ENCODE measurements around the gene GALK2. TPM values are rescaled to one million over a fixed set of nuclear protein-coding genes. Genes with fewer than 3 reads are reported as not detected.
A peak's percentile ranks its signal among the peaks of the same experiment; 100 is the strongest.
"Not testable (repeated sequence)": the region's sequence is repeated elsewhere in the genome, so short reads cannot be mapped to it uniquely, and the experiment has no call there.

Gene GALK2
- total and polyA plus RNA-seq, 5 donors from 2014 or later, result 27.7 to 39.1 (median 29.7) TPM

GRCh38 chr15:49168016-49168415, 2.0 kb upstream of the GALK2 start:
- Histone ChIP-seq H3K36me3 (ENCODE audit: control insufficient read depth, insufficient read depth, low read length) (no peaks in the 10 kb centered on the region), H3K27ac (ENCODE audit: insufficient read depth, low read length, poor library complexity, severe bottlenecking) (no peak overlapping the region), H3K4me3 (ENCODE audit: low read depth, low read length) (no peak overlapping the region), H3K27me3 (ENCODE audit: control insufficient read depth, insufficient read depth, low read length) (no peaks in the 10 kb centered on the region), H3K4me1 (ENCODE audit: control insufficient read depth, insufficient read depth, low read length, poor library complexity, severe bottlenecking) (peaks cover 25% of the 10 kb centered on the region), H3K9me3 (ENCODE audit: control insufficient read depth in 2 of 2, low read length in 2 of 2) (no peaks in the 10 kb centered on the region)
- no peak overlapping the region for H3K27ac Mint-ChIP-seq
- no peaks in the 10 kb centered on the region for H3K27me3 Mint-ChIP-seq
- no peaks in the 10 kb centered on the region for H3K9me3 Mint-ChIP-seq
- H3K36me3 Mint-ChIP-seq, result no peaks in the 10 kb centered on the region
- H3K4me3 Mint-ChIP-seq, result peak overlapping the region in 1 of 4 donors; percentile 25
- DNase-seq, result no peak
- peaks cover 14 to 36% (median 30%) of the 10 kb centered on the region in 4 donors for H3K4me1 Mint-ChIP-seq
- ATAC-seq (ENCODE audit: low read depth in 2 of 2), result no peak

- no peaks in the 10 kb centered on the region for H3K27me3 Mint-ChIP-seq
- Histone ChIP-seq H3K4me3 (ENCODE audit: low read depth, low read length) (peak overlapping the region; percentile 62), H3K27ac (ENCODE audit: insufficient read depth, low read length, poor library complexity, severe bottlenecking) (no peak overlapping the region), H3K36me3 (ENCODE audit: control insufficient read depth, insufficient read depth, low read length) (no peaks in the 10 kb centered on the region), H3K9me3 (ENCODE audit: control insufficient read depth in 2 of 2, low read length in 2 of 2) (no peaks in the 10 kb centered on the region), H3K27me3 (ENCODE audit: control insufficient read depth, insufficient read depth, low read length) (no peaks in the 10 kb centered on the region), H3K4me1 (ENCODE audit: control insufficient read depth, insufficient read depth, low read length, poor library complexity, severe bottlenecking) (peaks cover 25% of the 10 kb centered on the region)
- no peak for ATAC-seq (ENCODE audit: low read depth in 2 of 2)
- peak overlapping the region in 2 of 3 donors; percentile 9 to 97 for H3K27ac Mint-ChIP-seq
- H3K4me3 Mint-ChIP-seq, result peak overlapping the region; percentile 96 to 98 (median 97)
- peaks cover 3% of the 10 kb centered on the region for H3K36me3 Mint-ChIP-seq
- DNase-seq, result no peak
- peaks cover 27 to 57% (median 44%) of the 10 kb centered on the region in 4 donors for H3K4me1 Mint-ChIP-seq
- H3K9me3 Mint-ChIP-seq, result no peaks in the 10 kb centered on the region
Observed at GRCh38 chr15:49171790-49172189, 1.7 kb downstream of the GALK2 start.

GRCh38 chr15:49174902-49175301, 4.9 kb downstream of the GALK2 start:
- Mint-ChIP-seq H3K27me3 (no peaks in the 10 kb centered on the region), H3K4me1 (peaks cover 31 to 50% (median 37%) of the 10 kb centered on the region in 4 donors), H3K9me3 (no peaks in the 10 kb centered on the region), H3K27ac (peak overlapping the region in 2 of 3 donors; percentile 66 to 72), H3K36me3 (peaks cover 3% of the 10 kb centered on the region), H3K4me3 (peak overlapping the region in 1 of 4 donors; percentile 44)
- Histone ChIP-seq H3K27ac (ENCODE audit: insufficient read depth, low read length, poor library complexity, severe bottlenecking) (no peak overlapping the region), H3K9me3 (ENCODE audit: control insufficient read depth in 2 of 2, low read length in 2 of 2) (no peaks in the 10 kb centered on the region), H3K4me1 (ENCODE audit: control insufficient read depth, insufficient read depth, low read length, poor library complexity, severe bottlenecking) (peaks cover 21% of the 10 kb centered on the region), H3K4me3 (ENCODE audit: low read depth, low read length) (no peak overlapping the region), H3K36me3 (ENCODE audit: control insufficient read depth, insufficient read depth, low read length) (no peaks in the 10 kb centered on the region), H3K27me3 (ENCODE audit: control insufficient read depth, insufficient read depth, low read length) (no peaks in the 10 kb centered on the region)
- DNase-seq (no peak), ATAC-seq (ENCODE audit: low read depth in 2 of 2) (no peak)

GRCh38 chr15:49175582-49176397, 5.7 kb downstream of the GALK2 start:
- H3K4me3 ChIP-seq (ENCODE audit: low read depth, low read length); H3K27me3 ChIP-seq (ENCODE audit: control insufficient read depth, insufficient read depth, low read length); H3K4me3 Mint-ChIP-seq; ATAC-seq (ENCODE audit: low read depth in 2 of 2); DNase-seq; H3K9me3 Mint-ChIP-seq; H3K9me3 ChIP-seq (ENCODE audit: control insufficient read depth in 2 of 2, low read length in 2 of 2); H3K27ac ChIP-seq (ENCODE audit: insufficient read depth, low read length, poor library complexity, severe bottlenecking); H3K36me3 ChIP-seq (ENCODE audit: control insufficient read depth, insufficient read depth, low read length); H3K27me3 Mint-ChIP-seq; H3K27ac Mint-ChIP-seq; H3K36me3 Mint-ChIP-seq: not testable (repeated sequence)
- peaks cover 32 to 41% (median 34%) of the 10 kb centered on the region in 4 donors for H3K4me1 Mint-ChIP-seq
- peaks cover 17% of the 10 kb centered on the region for H3K4me1 ChIP-seq (ENCODE audit: control insufficient read depth, insufficient read depth, low read length, poor library complexity, severe bottlenecking)

GRCh38 chr15:49178497-49178896, 8.4 kb downstream of the GALK2 start:
- H3K9me3 Mint-ChIP-seq, result no peaks in the 10 kb centered on the region
- Histone ChIP-seq H3K4me1 (ENCODE audit: control insufficient read depth, insufficient read depth, low read length, poor library complexity, severe bottlenecking) (no peaks in the 10 kb centered on the region), H3K27ac (ENCODE audit: insufficient read depth, low read length, poor library complexity, severe bottlenecking) (no peak overlapping the region), H3K9me3 (ENCODE audit: control insufficient read depth in 2 of 2, low read length in 2 of 2) (no peaks in the 10 kb centered on the region), H3K36me3 (ENCODE audit: control insufficient read depth, insufficient read depth, low read length) (peaks cover 4% of the 10 kb centered on the region), H3K4me3 (ENCODE audit: low read depth, low read length) (no peak overlapping the region), H3K27me3 (ENCODE audit: control insufficient read depth, insufficient read depth, low read length) (no peaks in the 10 kb centered on the region)
- no peaks in the 10 kb centered on the region for H3K27me3 Mint-ChIP-seq
- ATAC-seq (ENCODE audit: low read depth in 2 of 2) (no peak), DNase-seq (no peak)
- H3K4me3 Mint-ChIP-seq, result no peak overlapping the region
- peaks cover 15 to 25% (median 21%) of the 10 kb centered on the region in 4 donors for H3K4me1 Mint-ChIP-seq
- no peak overlapping the region for H3K27ac Mint-ChIP-seq
- H3K36me3 Mint-ChIP-seq, result peaks cover 7% of the 10 kb centered on the region

- Histone ChIP-seq H3K27ac (ENCODE audit: insufficient read depth, low read length, poor library complexity, severe bottlenecking) (no peak overlapping the region), H3K4me3 (ENCODE audit: low read depth, low read length) (no peak overlapping the region), H3K36me3 (ENCODE audit: control insufficient read depth, insufficient read depth, low read length) (peaks cover 4% of the 10 kb centered on the region), H3K4me1 (ENCODE audit: control insufficient read depth, insufficient read depth, low read length, poor library complexity, severe bottlenecking) (no peaks in the 10 kb centered on the region), H3K27me3 (ENCODE audit: control insufficient read depth, insufficient read depth, low read length) (no peaks in the 10 kb centered on the region), H3K9me3 (ENCODE audit: control insufficient read depth in 2 of 2, low read length in 2 of 2) (no peaks in the 10 kb centered on the region)
- no peak for ATAC-seq (ENCODE audit: low read depth in 2 of 2)
- Mint-ChIP-seq H3K36me3 (peaks cover 11% of the 10 kb centered on the region), H3K27ac (no peak overlapping the region), H3K9me3 (peaks cover 0 to 9% (median 0%) of the 10 kb centered on the region in 7 donors), H3K27me3 (no peaks in the 10 kb centered on the region), H3K4me1 (peaks cover 21 to 32% (median 26%) of the 10 kb centered on the region in 4 donors), H3K4me3 (no peak overlapping the region)
- DNase-seq, result no peak
Observed at GRCh38 chr15:49179433-49180190, 9.6 kb downstream of the GALK2 start.

- Histone ChIP-seq H3K27ac (ENCODE audit: insufficient read depth, low read length, poor library complexity, severe bottlenecking) (no peak overlapping the region), H3K4me1 (ENCODE audit: control insufficient read depth, insufficient read depth, low read length, poor library complexity, severe bottlenecking) (no peaks in the 10 kb centered on the region), H3K4me3 (ENCODE audit: low read depth, low read length) (no peak overlapping the region), H3K9me3 (ENCODE audit: control insufficient read depth in 2 of 2, low read length in 2 of 2) (no peaks in the 10 kb centered on the region), H3K27me3 (ENCODE audit: control insufficient read depth, insufficient read depth, low read length) (no peaks in the 10 kb centered on the region), H3K36me3 (ENCODE audit: control insufficient read depth, insufficient read depth, low read length) (peaks cover 7% of the 10 kb centered on the region)
- peaks cover 0 to 17% (median 2%) of the 10 kb centered on the region in 7 donors for H3K9me3 Mint-ChIP-seq
- DNase-seq (no peak), ATAC-seq (ENCODE audit: low read depth in 2 of 2) (no peak)
- peaks cover 30% of the 10 kb centered on the region for H3K36me3 Mint-ChIP-seq
- H3K27ac Mint-ChIP-seq, result peak overlapping the region in 1 of 3 donors; percentile 43
- peaks cover 24 to 37% (median 32%) of the 10 kb centered on the region in 4 donors for H3K4me1 Mint-ChIP-seq
- H3K4me3 Mint-ChIP-seq, result no peak overlapping the region
- H3K27me3 Mint-ChIP-seq, result no peaks in the 10 kb centered on the region
Observed at GRCh38 chr15:49182128-49182527, 12.1 kb downstream of the GALK2 start.
